Right lobe of liver (tissue), 4 donors: ENCODE results near the gene NLRP5.

Source experiments
- CTCF ChIP-seq, 4 donors: fragments of 200-600 bp in 3 of 4; fragments of 450-650 bp in 1 of 4; IDR thresholded peaks; one replicate each; pipeline versions ENCODE4 v1.5.1 to v1.8.0; 2016 to 2022; ENCODE audit warnings: antibody characterized with exemption in 4 of 4, mild to moderate bottlenecking in 2 of 4
- POLR2A ChIP-seq: fragments of 450-650 bp; IDR thresholded peaks from one replicate; pipeline ENCODE4 v1.6.1; 2017; ENCODE audit warnings: antibody characterized with exemption, mild to moderate bottlenecking
- donor health status: DM: no; HTN: no; CAD: no.
- donor health status: DM: no; HTN: no; CAD: no.
- donor health status: DM: no; HTN: yes; CAD: no.

GRCh38 chr19:55985254-55985653, 1.3 kb upstream of the NLRP5 start:
- TF ChIP-seq CTCF (IDR thresholded peaks at IDR 0.05) (no peak), POLR2A (no peak)
